Endothelial cell of umbilical vein (primary cell): ENCODE measurements around the gene TRIM13. TPM values are rescaled to one million over a fixed set of nuclear protein-coding genes. Genes with fewer than 3 reads are reported as not detected.
"Not testable (repeated sequence)": the region's sequence is repeated elsewhere in the genome, so short reads cannot be mapped to it uniquely, and the experiment has no call there.

Experiments
- Bru-seq: library from RNA; stranded (reverse); fragments of 400-500 nt; gene quantifications from one replicate; lab custom pipeline; 2021; lab: Mats Ljungman, UMichigan
- BruChase-seq, 2 experiments: library from RNA; stranded (reverse); fragments of 400-500 nt; gene quantifications; one replicate each; lab custom pipeline; 2021; lab: Mats Ljungman, UMichigan
- BruUV-seq: library from RNA; stranded (reverse); fragments of 400-500 nt; replicated peaks from 2 replicates; lab custom pipeline; 2021; lab: Mats Ljungman, UMichigan
- CTCF ChIA-PET: fragments of 300-600, 350-600 bp; sonication (Branson Sonifier 250); formaldehyde crosslinking; loops from one replicate; lab custom pipeline; 2021; ENCODE audit warnings: antibody characterized with exemption, inconsistent platforms; lab: Charles Lee
- POLR2A ChIA-PET: fragments of 300-600, 350-600 bp; sonication (Branson Sonifier 250); formaldehyde crosslinking; loops from one replicate; lab custom pipeline; 2021; ENCODE audit warnings: antibody characterized with exemption, inconsistent platforms; lab: Charles Lee
- DNase-seq: peaks from one replicate; pipeline ENCODE4 v3.0.0-alpha.2; 2011; ENCODE audit warnings: low read depth, low spot score
- FAIRE-seq: peaks from 2 replicates; lab custom pipeline; 2011; peaks lifted over from hg19 to GRCh38; lab: Jason Lieb, UNC
- H2AFZ ChIP-seq: 2 replicates; pipeline ENCODE4 v1.6.0; 2012; ENCODE audit warnings: low read depth, low read length, control low read depth, inconsistent platforms
- H3K27ac ChIP-seq: 2 replicates; pipeline ENCODE4 v1.5.1; 2011; ENCODE audit warnings: low read depth, mild to moderate bottlenecking, control low read depth, low read length, moderate library complexity; ENCODE audit not compliant: insufficient read depth
- H3K27me3 ChIP-seq, 2 experiments: 2 replicates each; pipeline versions ENCODE4 v1.6.0 to v1.6.1; 2011; ENCODE audit warnings: low read length in 2 of 2, mixed read lengths in 1 of 2; ENCODE audit not compliant: control insufficient read depth in 2 of 2, insufficient read depth in 2 of 2
- H3K36me3 ChIP-seq, 2 experiments: 2 replicates in 1 of 2; 3 replicates in 1 of 2; pipeline ENCODE4 v1.5.1; 2011; ENCODE audit warnings: low read length in 2 of 2, mild to moderate bottlenecking in 1 of 2, moderate library complexity in 1 of 2; ENCODE audit not compliant: control insufficient read depth in 2 of 2, insufficient read depth in 2 of 2; ENCODE audit errors: extremely low read depth in 1 of 2
- H3K4me1 ChIP-seq: 3 replicates; pipeline ENCODE4 v1.5.1; 2011; ENCODE audit warnings: mild to moderate bottlenecking, low read length; ENCODE audit not compliant: control insufficient read depth, insufficient read depth; ENCODE audit errors: extremely low read depth
- H3K4me2 ChIP-seq: 2 replicates; pipeline ENCODE4 v1.6.1; 2011; ENCODE audit warnings: low read length, control low read depth, mixed read lengths; ENCODE audit not compliant: insufficient read depth
- H3K4me3 ChIP-seq, 3 experiments: fragments of 200-600 bp in 1 of 3; sonication (generic), shearing (Covaris generic) in 1 of 3; replicated peaks in 1 of 3; 2 replicates each; pipeline ENCODE4 v1.5.1; 2011 to 2016; ENCODE audit warnings: control low read depth in 3 of 3, low read length in 3 of 3, mild to moderate bottlenecking in 2 of 3, inconsistent platforms in 1 of 3, low read depth in 1 of 3, moderate library complexity in 1 of 3; ENCODE audit not compliant: insufficient read depth in 1 of 3
- H3K79me2 ChIP-seq: 2 replicates; pipeline ENCODE4 v1.6.0; 2012; ENCODE audit warnings: low read length, inconsistent platforms; ENCODE audit not compliant: control insufficient read depth, insufficient read depth
- H3K9ac ChIP-seq: replicated peaks from 2 replicates; pipeline ENCODE3; 2011; ENCODE audit warnings: low read length, control low read depth; ENCODE audit not compliant: insufficient read depth; ENCODE audit errors: extremely low read depth
- H3K9me1 ChIP-seq: replicated peaks from 3 replicates; pipeline ENCODE4 v1.6.0; 2011; ENCODE audit warnings: mild to moderate bottlenecking, low read length; ENCODE audit not compliant: control insufficient read depth, insufficient read depth; ENCODE audit errors: extremely low read depth
- H3K9me3 ChIP-seq: replicated peaks from 2 replicates; pipeline ENCODE4 v1.5.1; 2012; ENCODE audit warnings: low read length, inconsistent platforms; ENCODE audit not compliant: control insufficient read depth, insufficient read depth
- H4K20me1 ChIP-seq: replicated peaks from 2 replicates; pipeline ENCODE3; 2011; ENCODE audit warnings: mild to moderate bottlenecking, low read length; ENCODE audit not compliant: control insufficient read depth, insufficient read depth; ENCODE audit errors: extremely low read depth
- GATA2 ChIP-seq: IDR thresholded peaks from 2 replicates; pipeline ENCODE4 v1.7.0; 2011; ENCODE audit warnings: low read depth, mild to moderate bottlenecking, moderate library complexity, mixed read lengths, low read length; ENCODE audit not compliant: insufficient read length, insufficient read depth
- POLR2A ChIP-seq: IDR thresholded peaks from 2 replicates; pipeline ENCODE4 v1.6.1; 2012; ENCODE audit warnings: low read depth, mild to moderate bottlenecking, control low read depth, low read length
- POLR2AphosphoS5 ChIP-seq: IDR thresholded peaks from 2 replicates; pipeline ENCODE4 v1.6.1; 2012; ENCODE audit warnings: low read depth, mild to moderate bottlenecking, control low read depth, low read length, moderate library complexity; ENCODE audit not compliant: insufficient read depth
- dilution Hi-C: fragments of 300-500 bp; cut with MboI; formaldehyde crosslinking; loops from one replicate; pipeline ENCODE4 v1.15.0; 2019; ENCODE audit warnings: low sequenced_read_pairs; ENCODE audit not compliant: extremely low pct_ligation_motif_present
- intact Hi-C: fragments of 100-400 bp; cut with micrococcal nuclease; formaldehyde crosslinking; loops from one replicate; pipeline ENCODE4 v1.10.0; 2022
- long read RNA-seq: library from polyadenylated mRNA; stranded (forward); transcript quantifications from one replicate; pipeline ENCODE4 v2.0.0, GENCODE V29; 2021
- polyA minus RNA-seq, 3 experiments: library from RNA; depleted of rRNA, polyadenylated mRNA; stranded (reverse); fragments of >200 nt; gene quantifications; 1 replicate in 1 of 3; 2 replicates in 2 of 3; pipeline ENCODE4 v1.2.3, GENCODE V29; 2011
- polyA plus RNA-seq, 4 experiments: library from polyadenylated mRNA; depleted of rRNA in 3 of 4; stranded (reverse) in 3 of 4; unstranded in 1 of 4; fragments of >200 nt; gene quantifications; 2 replicates each; pipeline versions ENCODE4 v1.2.1 to v1.2.3, GENCODE V29; 2011 to 2012; ENCODE audit warnings: missing spikeins in 1 of 4
- total RNA-seq: library from RNA; stranded (reverse); gene quantifications from 2 replicates; pipeline ENCODE4 v1.2.3, GENCODE V29; 2021
- TF ChIP-seq, protein P1 (sequence below), 2 donors: IDR thresholded peaks; 1 replicate in 1 of 2; 2 replicates in 1 of 2; pipeline ENCODE4 v1.5.1; 2011; ENCODE audit warnings: low read length in 2 of 2, mild to moderate bottlenecking in 2 of 2, moderate library complexity in 2 of 2, control low read depth in 1 of 2, inconsistent platforms in 1 of 2, low read depth in 1 of 2; ENCODE audit not compliant: insufficient read depth in 1 of 2; ENCODE audit errors: extremely low read depth in 1 of 2

The TRIM13 gene, protein sequence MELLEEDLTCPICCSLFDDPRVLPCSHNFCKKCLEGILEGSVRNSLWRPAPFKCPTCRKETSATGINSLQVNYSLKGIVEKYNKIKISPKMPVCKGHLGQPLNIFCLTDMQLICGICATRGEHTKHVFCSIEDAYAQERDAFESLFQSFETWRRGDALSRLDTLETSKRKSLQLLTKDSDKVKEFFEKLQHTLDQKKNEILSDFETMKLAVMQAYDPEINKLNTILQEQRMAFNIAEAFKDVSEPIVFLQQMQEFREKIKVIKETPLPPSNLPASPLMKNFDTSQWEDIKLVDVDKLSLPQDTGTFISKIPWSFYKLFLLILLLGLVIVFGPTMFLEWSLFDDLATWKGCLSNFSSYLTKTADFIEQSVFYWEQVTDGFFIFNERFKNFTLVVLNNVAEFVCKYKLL
- total RNA-seq (25.9 and 28.2 TPM in 2 replicates), polyA plus RNA-seq (11.1 and 12.5 TPM in 2 replicates), polyA minus RNA-seq (20.0 and 21.7 TPM in 2 replicates), Bru-seq, nascent RNA (percentile 94 among the genes with signal in this experiment), BruChase-seq, experiment 1, labeled RNA remaining after a 6-hour chase (percentile 76 among the genes with signal in this experiment), BruChase-seq, experiment 2, labeled RNA remaining after a 2-hour chase (percentile 90 among the genes with signal in this experiment)
- 15.0 and 17.8 TPM in 2 replicates for polyA plus RNA-seq (2011; cell fraction: cytosol; rRNA removed)
- 24.5 and 31.1 TPM in 2 replicates for polyA plus RNA-seq (2011; cell fraction: nucleus; rRNA removed)
- 23.7 and 28.9 TPM in 2 replicates for polyA plus RNA-seq (2012)
- polyA minus RNA-seq (2011; cell fraction: cytosol; rRNA and poly(A)+ RNA removed) = 5.8 TPM
- 9.2 and 12.9 TPM in 2 replicates for polyA minus RNA-seq (2011; cell fraction: nucleus; rRNA and poly(A)+ RNA removed)
- long read RNA-seq, full-length matches to known transcripts = 27 of 32 reads
- long read RNA-seq, partial matches to known transcripts = 0 of 32 reads
- long read RNA-seq, other reads (novel, unspliced or antisense) = 5 of 32 reads

DNA sequence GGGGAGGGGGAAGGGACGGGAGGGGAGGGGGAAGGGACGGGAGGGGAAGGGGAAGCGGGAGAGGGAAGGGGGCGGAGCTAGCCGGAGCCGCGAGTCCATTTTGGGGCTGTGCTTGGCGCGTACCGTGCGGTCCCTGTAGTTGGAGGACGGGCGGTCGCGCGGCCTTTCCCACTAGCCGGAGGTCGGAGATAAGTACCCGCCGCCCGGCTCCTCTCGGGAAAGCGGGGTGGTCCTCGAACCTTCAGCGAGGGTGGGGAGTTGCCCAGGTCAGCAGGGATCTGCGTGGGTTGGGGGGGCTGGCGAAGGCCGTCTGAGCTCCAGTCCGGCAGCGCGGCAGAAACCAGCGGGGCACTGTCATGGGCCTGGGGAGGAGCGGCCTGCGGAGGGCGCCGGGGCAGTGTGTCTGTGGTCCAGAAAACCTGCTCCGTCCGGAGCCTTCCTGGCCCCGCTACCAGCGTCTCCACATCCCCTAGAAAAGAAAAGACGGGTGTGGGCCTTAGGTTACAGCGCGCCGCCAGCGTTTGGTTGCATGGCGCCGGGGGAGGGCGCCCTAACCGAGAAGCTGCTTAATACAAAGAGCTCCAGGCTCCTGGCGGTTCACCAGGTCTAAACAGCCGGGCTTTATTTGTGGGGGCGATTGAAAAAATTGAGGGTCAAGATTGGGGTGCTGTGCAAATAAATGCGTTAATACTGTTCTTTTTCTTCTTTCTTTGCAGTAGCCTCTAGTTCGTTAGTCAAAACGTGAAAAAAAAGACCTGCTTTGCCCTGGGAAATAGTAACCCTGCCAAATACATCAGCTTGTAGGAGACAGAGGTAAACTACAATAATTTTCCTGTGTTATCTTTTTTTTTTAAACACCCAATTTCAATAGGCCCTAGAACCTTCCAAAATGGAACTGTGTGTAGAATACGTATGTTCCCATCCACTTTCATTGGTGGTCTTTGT, at the start of gene TRIM13:
Gene TRIM13 (plus strand): TSS at position 92 of the 945 bp plus-strand sequence. CDS start 14,899 bp downstream, outside the sequence.
- POLR2A ChIA-PET = interaction anchor here (0.7 to 2.0 kb wide), 13 partner anchors 10 to 915 kb away, joined by 3 to 7 read pairs (median 4); partner anchors contain the start of gene SPRYD7

DNA sequence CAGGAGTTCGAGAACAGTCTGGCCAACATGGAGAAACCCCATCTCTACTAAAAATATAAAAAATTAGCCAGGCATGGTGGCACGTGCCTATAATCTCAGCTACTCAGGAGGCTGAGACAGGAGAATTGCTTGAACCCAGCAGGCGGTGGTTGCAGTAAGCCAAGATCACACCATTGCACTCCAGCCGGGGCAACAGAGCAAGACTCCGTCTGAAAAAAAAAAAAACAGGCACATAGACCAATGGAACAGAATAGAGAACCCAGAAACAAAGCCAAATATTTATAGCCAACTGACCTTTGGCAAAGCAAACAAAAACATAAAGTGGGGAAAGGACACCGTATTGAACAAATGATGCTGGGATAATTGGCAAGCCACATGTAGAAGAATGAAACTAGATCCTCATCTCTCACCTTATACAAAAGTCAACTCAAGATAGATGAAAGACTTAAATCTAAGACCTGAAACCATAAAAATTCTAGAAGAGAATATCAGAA, 48.0 kb upstream of the TRIM13 start:
- H3K27ac ChIP-seq, H2AFZ ChIP-seq, dilution Hi-C loops, FAIRE-seq, POLR2A ChIA-PET, H3K9ac ChIP-seq, H3K4me3 ChIP-seq, DNase-seq, H3K4me1 ChIP-seq, H3K36me3 ChIP-seq, intact Hi-C loops, H4K20me1 ChIP-seq, H3K9me3 ChIP-seq, CTCF ChIA-PET, H3K27me3 ChIP-seq, H3K9me1 ChIP-seq, H3K4me2 ChIP-seq, H3K79me2 ChIP-seq, BruUV-seq: not testable (repeated sequence)

More for the DNA sequence above, at the start of gene TRIM13:
- TF ChIP-seq, protein P1, sequence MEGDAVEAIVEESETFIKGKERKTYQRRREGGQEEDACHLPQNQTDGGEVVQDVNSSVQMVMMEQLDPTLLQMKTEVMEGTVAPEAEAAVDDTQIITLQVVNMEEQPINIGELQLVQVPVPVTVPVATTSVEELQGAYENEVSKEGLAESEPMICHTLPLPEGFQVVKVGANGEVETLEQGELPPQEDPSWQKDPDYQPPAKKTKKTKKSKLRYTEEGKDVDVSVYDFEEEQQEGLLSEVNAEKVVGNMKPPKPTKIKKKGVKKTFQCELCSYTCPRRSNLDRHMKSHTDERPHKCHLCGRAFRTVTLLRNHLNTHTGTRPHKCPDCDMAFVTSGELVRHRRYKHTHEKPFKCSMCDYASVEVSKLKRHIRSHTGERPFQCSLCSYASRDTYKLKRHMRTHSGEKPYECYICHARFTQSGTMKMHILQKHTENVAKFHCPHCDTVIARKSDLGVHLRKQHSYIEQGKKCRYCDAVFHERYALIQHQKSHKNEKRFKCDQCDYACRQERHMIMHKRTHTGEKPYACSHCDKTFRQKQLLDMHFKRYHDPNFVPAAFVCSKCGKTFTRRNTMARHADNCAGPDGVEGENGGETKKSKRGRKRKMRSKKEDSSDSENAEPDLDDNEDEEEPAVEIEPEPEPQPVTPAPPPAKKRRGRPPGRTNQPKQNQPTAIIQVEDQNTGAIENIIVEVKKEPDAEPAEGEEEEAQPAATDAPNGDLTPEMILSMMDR (IDR thresholded peaks at IDR 0.05; ENCODE audit: extremely low read depth in 1 of 2, insufficient read depth in 1 of 2, low read depth in 1 of 2, low read length in 2 of 2) = peak; percentile 80 to 81
- TF ChIP-seq GATA2 = no peak
- TF ChIP-seq POLR2A = peak; percentile 84
- peak; percentile 71 for TF ChIP-seq POLR2AphosphoS5
- H2AFZ ChIP-seq = peak within 1 kb of the TSS; percentile 79
- DNase-seq (peak; percentile 93), FAIRE-seq (peak; percentile 59)
- intact Hi-C loops = loop anchor here (1.0 to 10.0 kb wide), 6 partner anchors 85 to 915 kb away; no protein-coding TSS in a partner anchor
- H4K20me1 ChIP-seq = no peaks in the 10 kb centered on the region
- H3K4me2 ChIP-seq = peak within 1 kb of the TSS; percentile 100
- peaks cover 35% of the 10 kb centered on the region for H3K4me1 ChIP-seq
- H3K9ac ChIP-seq = peak within 1 kb of the TSS; percentile 95
- H3K27me3 ChIP-seq = no peaks in the 10 kb centered on the region
- CTCF ChIA-PET = interaction anchor here (0.5 to 4.8 kb wide), 52 partner anchors 10 to 1072 kb away, joined by 3 to 133 read pairs (median 4); partner anchors contain the start of genes KCNRG and SPRYD7
- H3K27ac ChIP-seq = peak within 1 kb of the TSS; percentile 93
- peaks cover 3% of the 10 kb centered on the region for H3K9me1 ChIP-seq
- peaks cover 41% of the 10 kb centered on the region for H3K79me2 ChIP-seq
- H3K4me3 ChIP-seq = peak within 1 kb of the TSS; percentile 84 to 98 (median 95)
- H3K36me3 ChIP-seq = peaks cover 0 to 7% of the 10 kb centered on the region in 2 experiments
- H3K9me3 ChIP-seq = no peaks in the 10 kb centered on the region
- TSS peak; percentile 29 for BruUV-seq
- dilution Hi-C loops = no loop called here
